WI38 (cell line): ENCODE measurements around the gene CALHM1.
A peak's percentile ranks its signal among the peaks of the same experiment; 100 is the strongest.

Experiments
- H3K4me3 ChIP-seq: 2 replicates; pipeline ENCODE4 v1.5.1; 2011; ENCODE audit warnings: low read depth, mild to moderate bottlenecking, control low read depth, low read length
- CTCF ChIP-seq: IDR thresholded peaks from 2 replicates; pipeline ENCODE4 v1.5.1; 2012; ENCODE audit warnings: low read depth, mild to moderate bottlenecking, control low read depth, low read length

CALHM1 gene

GRCh38 chr10:103500481-103500880 is 41.8 kb upstream of the CALHM1 start:
- no peak overlapping the region for H3K4me3 ChIP-seq
- no peak for TF ChIP-seq CTCF

GRCh38 chr10:103499881-103500280 is 41.2 kb upstream of the CALHM1 start:
- TF ChIP-seq CTCF = no peak
- H3K4me3 ChIP-seq = no peak overlapping the region

GRCh38 chr10:103498936-103499638 is 40.4 kb upstream of the CALHM1 start:
- TF ChIP-seq CTCF = no peak
- H3K4me3 ChIP-seq = no peak overlapping the region

- no peak for TF ChIP-seq CTCF
- H3K4me3 ChIP-seq = no peak overlapping the region
These were observed 38.6 kb upstream of the CALHM1 start for GRCh38 chr10:103497161-103497915.

- no peak overlapping the region for H3K4me3 ChIP-seq
- no peak for TF ChIP-seq CTCF
These were observed 36.6 kb upstream of the CALHM1 start for GRCh38 chr10:103495321-103495720.

GRCh38 chr10:103493916-103494877 is 35.5 kb upstream of the CALHM1 start:
- TF ChIP-seq CTCF = no peak
- peak overlapping the region; percentile 39 for H3K4me3 ChIP-seq
